Testis (tissue), 2 donors: ENCODE data around the gene FAM24A.

Experiments
- CTCF ChIP-seq, 3 experiments: fragments of 450-650 bp in 2 of 3; fragments of 200-600 bp in 1 of 3; sonication (generic) in 1 of 3; IDR thresholded peaks; one replicate each; pipeline ENCODE4 v1.5.1; 2016 to 2019; ENCODE audit warnings: antibody characterized with exemption in 3 of 3, mild to moderate bottlenecking in 2 of 3, moderate library complexity in 1 of 3
- POLR2A ChIP-seq: fragments of 450-650 bp; IDR thresholded peaks from one replicate; pipeline ENCODE4 v1.6.1; 2017; ENCODE audit warnings: antibody characterized with exemption, mild to moderate bottlenecking, moderate library complexity

- TF ChIP-seq CTCF (IDR thresholded peaks at IDR 0.05), result no peak
- TF ChIP-seq POLR2A, result no peak
Observed at GRCh38 chr10:122930140-122930539, 19.7 kb downstream of the FAM24A start.
